Suprapubic skin (tissue), 4 donors: ENCODE measurements around the gene STRN4. TPM values are rescaled to one million over a fixed set of nuclear protein-coding genes. Genes with fewer than 3 reads are reported as not detected.

Experiments used
- DNase-seq, 2 donors: peaks; one replicate each; pipeline ENCODE4 v3.0.0-alpha.2; 2019; ENCODE audit warnings: low spot score in 2 of 2
- H3K27ac ChIP-seq: fragments of 200-600 bp; sonication (generic); one replicate; pipeline ENCODE4 v1.5.1; 2019
- H3K27me3 ChIP-seq: fragments of 200-600 bp; sonication (generic); one replicate; pipeline ENCODE4 v1.5.1; 2019
- H3K36me3 ChIP-seq: fragments of 200-600 bp; sonication (generic); one replicate; pipeline ENCODE4 v1.5.1; 2019
- H3K4me1 ChIP-seq: fragments of 200-600 bp; sonication (generic); one replicate; pipeline ENCODE4 v1.5.1; 2019
- H3K4me3 ChIP-seq: fragments of 200-600 bp; sonication (generic); one replicate; pipeline ENCODE4 v1.5.1; 2019; ENCODE audit warnings: mild to moderate bottlenecking
- H3K9me3 ChIP-seq: fragments of 200-600 bp; sonication (generic); one replicate; pipeline ENCODE4 v1.5.1; 2019
- CTCF ChIP-seq, 2 donors: fragments of 200-600 bp in 1 of 2; fragments of 450-650 bp in 1 of 2; sonication (generic) in 1 of 2; IDR thresholded peaks; one replicate each; pipeline ENCODE4 v1.5.1; 2016 to 2019; ENCODE audit warnings: antibody characterized with exemption in 2 of 2, mild to moderate bottlenecking in 1 of 2, moderate library complexity in 1 of 2
- EP300 ChIP-seq: sonication (generic); formaldehyde crosslinking; IDR thresholded peaks from one replicate; pipeline ENCODE4 v1.6.1; 2017; ENCODE audit warnings: antibody characterized with exemption
- POLR2A ChIP-seq, 2 donors: fragments of 450-650 bp; IDR thresholded peaks; one replicate each; pipeline ENCODE4 v1.6.1; 2017; ENCODE audit warnings: antibody characterized with exemption in 2 of 2, mild to moderate bottlenecking in 2 of 2, moderate library complexity in 2 of 2
- POLR2AphosphoS5 ChIP-seq, 3 donors: sonication (generic); formaldehyde crosslinking; IDR thresholded peaks; one replicate each; pipeline ENCODE4 v1.6.1; 2017; ENCODE audit warnings: antibody characterized with exemption in 3 of 3
- WGBS: methylation state at CpG from one replicate; pipeline ENCODE4 v1.1.5; 2018; 5-methylcytosine and 5-hydroxymethylcytosine counted together
- total RNA-seq, 4 donors: library from RNA; depleted of rRNA; stranded (reverse); fragments of >200 nt; gene quantifications; one replicate each; pipeline ENCODE4 v1.1.0, GENCODE V29; 2016

The STRN4 gene
- total RNA-seq, 4 donors from 2014 or later, result 73.2 to 87.6 (median 81.1) TPM

DNA sequence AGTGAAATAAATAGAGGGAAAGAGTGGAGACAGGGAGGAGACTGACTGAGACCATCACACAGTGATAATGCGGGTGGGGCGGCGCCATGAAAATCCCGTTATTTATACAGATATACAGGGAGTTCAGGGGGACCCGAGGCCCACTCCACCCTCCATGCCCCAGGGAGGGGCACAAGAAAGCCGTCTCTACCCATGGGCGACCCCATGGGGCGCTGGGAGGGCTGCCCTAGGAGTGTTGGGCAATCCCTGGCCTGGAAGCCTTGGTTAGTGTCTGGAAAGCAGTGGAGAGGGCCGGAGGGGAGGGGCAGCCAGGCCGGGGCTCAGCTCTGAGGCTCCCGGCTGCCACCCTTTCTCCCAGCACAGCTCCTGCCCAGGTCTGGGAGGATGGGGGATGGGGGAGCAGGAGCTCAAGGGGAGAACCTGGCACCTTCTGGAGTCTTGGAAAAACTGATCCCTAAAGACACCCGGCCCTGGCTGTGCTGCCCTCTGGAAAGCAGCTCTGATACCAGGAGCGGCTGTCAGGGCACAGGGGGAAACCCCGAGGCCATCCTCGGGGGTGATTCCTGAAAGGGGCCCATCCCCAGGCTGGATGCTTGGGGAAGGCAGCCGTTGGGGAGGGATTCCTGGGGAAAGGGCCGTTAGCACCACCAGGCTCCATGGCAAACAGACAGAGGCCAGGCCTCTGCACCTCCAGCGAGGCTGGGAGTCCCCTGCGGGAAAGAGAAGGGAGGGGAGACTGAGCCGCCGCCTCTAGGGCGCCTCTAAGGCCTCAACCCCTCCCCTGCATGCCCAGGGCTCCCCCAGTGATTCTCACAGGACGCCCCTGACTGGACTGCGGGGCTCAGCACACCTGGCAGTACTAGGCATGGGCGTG, 26.4 kb downstream of the STRN4 start:
- WGBS, result 82% methylated on average over 10 of the region's 25 CpGs
- Histone ChIP-seq H3K36me3 (peaks cover 53% of the 10 kb centered on the region), H3K4me3 (no peak overlapping the region), H3K27ac (no peak overlapping the region), H3K4me1 (peaks cover 27% of the 10 kb centered on the region), H3K27me3 (no peaks in the 10 kb centered on the region), H3K9me3 (no peaks in the 10 kb centered on the region)
- TF ChIP-seq EP300, result no peak
- TF ChIP-seq POLR2AphosphoS5 (IDR thresholded peaks at IDR 0.05), result no peak
- TF ChIP-seq POLR2A (IDR thresholded peaks at IDR 0.05), result no peak
- no peak for TF ChIP-seq CTCF (IDR thresholded peaks at IDR 0.05)
- no peak for DNase-seq

DNA sequence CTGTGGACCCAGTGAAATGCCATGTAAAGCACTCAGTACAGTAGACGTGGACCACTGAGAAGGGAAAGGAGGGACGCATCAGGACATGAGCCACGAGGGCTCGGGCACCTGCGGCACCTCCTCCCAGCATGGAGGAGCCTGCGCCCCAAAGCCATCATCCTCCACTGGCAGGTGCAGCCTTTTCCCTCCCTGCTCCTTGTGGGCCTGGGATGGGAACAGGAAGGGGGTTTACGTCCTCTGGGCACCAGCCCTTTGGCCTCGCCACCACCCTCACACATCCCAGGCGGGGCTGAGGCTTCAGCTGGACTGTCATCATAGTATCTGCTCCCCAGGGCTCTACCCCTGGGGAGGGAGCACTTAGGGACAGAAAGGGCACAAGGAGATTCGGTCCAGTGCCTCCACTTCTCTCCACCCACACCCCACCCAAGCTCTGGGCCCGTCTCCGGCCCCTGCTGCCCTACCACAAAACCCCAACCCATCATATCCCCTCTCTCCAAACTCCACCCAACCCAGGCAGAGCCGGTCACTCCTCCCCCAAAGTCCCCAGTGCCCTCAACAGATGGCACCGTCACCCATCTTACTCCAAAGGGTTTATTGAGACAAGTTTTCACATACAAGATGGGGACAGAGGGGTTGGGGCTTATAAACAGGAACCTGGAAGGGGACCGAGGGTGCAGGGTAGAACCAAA, 27.2 kb downstream of the STRN4 start:
- 82% methylated on average over 15 of the region's 15 CpGs for WGBS
- Histone ChIP-seq H3K4me1 (peaks cover 30% of the 10 kb centered on the region), H3K9me3 (no peaks in the 10 kb centered on the region), H3K27me3 (no peaks in the 10 kb centered on the region), H3K36me3 (peaks cover 45% of the 10 kb centered on the region), H3K27ac (no peak overlapping the region), H3K4me3 (no peak overlapping the region)
- TF ChIP-seq CTCF (IDR thresholded peaks at IDR 0.05) (no peak), POLR2AphosphoS5 (IDR thresholded peaks at IDR 0.05) (no peak), EP300 (no peak), POLR2A (IDR thresholded peaks at IDR 0.05) (no peak)
- no peak for DNase-seq

GRCh38 chr19:46718157-46718933, 27.9 kb downstream of the STRN4 start:
- no peak for DNase-seq
- H3K27me3 ChIP-seq, result no peaks in the 10 kb centered on the region
- peak overlapping the region; percentile 84 for H3K27ac ChIP-seq
- no peaks in the 10 kb centered on the region for H3K9me3 ChIP-seq
- WGBS, result 44% methylated on average over 17 of the region's 17 CpGs
- peaks cover 38% of the 10 kb centered on the region for H3K4me1 ChIP-seq
- peak overlapping the region; percentile 80 for H3K4me3 ChIP-seq
- TF ChIP-seq EP300, result no peak
- TF ChIP-seq POLR2A (IDR thresholded peaks at IDR 0.05), result no peak
- TF ChIP-seq POLR2AphosphoS5 (IDR thresholded peaks at IDR 0.05), result no peak
- no peak for TF ChIP-seq CTCF (IDR thresholded peaks at IDR 0.05)
- H3K36me3 ChIP-seq, result peaks cover 38% of the 10 kb centered on the region

- peak overlapping the region; percentile 80 for H3K4me3 ChIP-seq
- peak overlapping the region; percentile 84 for H3K27ac ChIP-seq
- no peaks in the 10 kb centered on the region for H3K27me3 ChIP-seq
- H3K36me3 ChIP-seq, result peaks cover 32% of the 10 kb centered on the region
- no peak for TF ChIP-seq EP300
- no peak for TF ChIP-seq CTCF (IDR thresholded peaks at IDR 0.05)
- no peak for TF ChIP-seq POLR2AphosphoS5 (IDR thresholded peaks at IDR 0.05)
- no peak for TF ChIP-seq POLR2A (IDR thresholded peaks at IDR 0.05)
- DNase-seq, result no peak
- WGBS, result 13% methylated on average over 4 of the region's 9 CpGs
- H3K4me1 ChIP-seq, result peaks cover 41% of the 10 kb centered on the region
- no peaks in the 10 kb centered on the region for H3K9me3 ChIP-seq
These were observed 28.5 kb downstream of the STRN4 start for GRCh38 chr19:46717716-46718143.
